Astrocyte (in vitro differentiated cells and primary cell): ENCODE results near the gene DNM1. TPM values are rescaled to one million over a fixed set of nuclear protein-coding genes. Genes with fewer than 3 reads are reported as not detected.

Experiments used
- DNase-seq: peaks from one replicate; pipeline ENCODE4 v3.0.0-alpha.2; 2010; ENCODE audit warnings: low read depth
- FAIRE-seq: peaks from 2 replicates; lab custom pipeline; 2011; peaks lifted over from hg19 to GRCh38; lab: Jason Lieb, UNC
- H2AFZ ChIP-seq: 2 replicates; pipeline ENCODE4 v1.6.0; 2012; ENCODE audit warnings: low read depth, low read length, inconsistent platforms
- H3K27ac ChIP-seq: 2 replicates; pipeline ENCODE4 v1.5.1; 2011; ENCODE audit warnings: low read depth, low read length, inconsistent platforms
- H3K27me3 ChIP-seq: 2 replicates; pipeline ENCODE4 v1.6.0; 2011; ENCODE audit warnings: low read length, inconsistent platforms; ENCODE audit not compliant: insufficient read depth
- H3K36me3 ChIP-seq: 2 replicates; pipeline ENCODE4 v1.5.1; 2011; ENCODE audit warnings: low read length, inconsistent platforms; ENCODE audit not compliant: insufficient read depth
- H3K4me1 ChIP-seq: 2 replicates; pipeline ENCODE4 v1.5.1; 2011; ENCODE audit warnings: low read length, inconsistent platforms; ENCODE audit not compliant: insufficient read depth
- H3K4me2 ChIP-seq: 2 replicates; pipeline ENCODE4 v1.6.0; 2012; ENCODE audit warnings: low read length, inconsistent platforms
- H3K4me3 ChIP-seq: 2 replicates; pipeline ENCODE4 v1.5.1; 2011; ENCODE audit warnings: low read depth, mild to moderate bottlenecking, low read length, inconsistent platforms; ENCODE audit not compliant: insufficient read depth
- H3K79me2 ChIP-seq: 2 replicates; pipeline ENCODE4 v1.6.0; 2012; ENCODE audit warnings: mild to moderate bottlenecking, low read length, inconsistent platforms; ENCODE audit not compliant: insufficient read depth
- H3K9ac ChIP-seq: 2 replicates; pipeline ENCODE4 v1.6.0; 2012; ENCODE audit warnings: mild to moderate bottlenecking, low read length, inconsistent platforms
- H3K9me3 ChIP-seq: 2 replicates; pipeline ENCODE4 v1.5.1; 2012; ENCODE audit warnings: low read depth, mild to moderate bottlenecking, low read length, inconsistent platforms; ENCODE audit not compliant: insufficient read depth
- H4K20me1 ChIP-seq: 2 replicates; pipeline ENCODE4 v1.6.0; 2012; ENCODE audit warnings: low read length, inconsistent platforms; ENCODE audit not compliant: insufficient read depth
- H3K27ac Mint-ChIP-seq: one replicate; pipeline ENCODE4 v1.8.0; 2021; ENCODE audit warnings: mild to moderate bottlenecking, mixed read lengths; ENCODE audit not compliant: unreplicated experiment
- H3K27me3 Mint-ChIP-seq: one replicate; pipeline ENCODE4 v1.8.0; 2021; ENCODE audit warnings: low read depth, mixed read lengths; ENCODE audit not compliant: unreplicated experiment
- H3K36me3 Mint-ChIP-seq: one replicate; pipeline ENCODE4 v1.8.0; 2021; ENCODE audit warnings: low read depth, mixed read lengths; ENCODE audit not compliant: unreplicated experiment
- H3K4me1 Mint-ChIP-seq: one replicate; pipeline ENCODE4 v1.8.0; 2021; ENCODE audit warnings: low read depth, mixed read lengths; ENCODE audit not compliant: unreplicated experiment
- H3K4me3 Mint-ChIP-seq: one replicate; pipeline ENCODE4 v1.8.0; 2021; ENCODE audit warnings: mild to moderate bottlenecking, moderate library complexity, mixed read lengths; ENCODE audit not compliant: unreplicated experiment
- H3K9me3 Mint-ChIP-seq: one replicate; pipeline ENCODE4 v1.8.0; 2021; ENCODE audit warnings: mild to moderate bottlenecking, mixed read lengths; ENCODE audit not compliant: unreplicated experiment
- CTCF ChIP-seq: IDR thresholded peaks from 2 replicates; pipeline ENCODE4 v1.5.1; 2011; ENCODE audit warnings: low read depth, mild to moderate bottlenecking, inconsistent platforms, low read length, moderate library complexity; ENCODE audit not compliant: insufficient read depth
- EZH2 ChIP-seq: IDR thresholded peaks from 2 replicates; pipeline ENCODE4 v1.6.1; 2012; ENCODE audit warnings: mild to moderate bottlenecking, low read length, inconsistent platforms; ENCODE audit not compliant: insufficient read depth
- total RNA-seq: library from RNA; stranded (reverse); gene quantifications from 2 replicates; pipeline ENCODE4 v1.2.1, GENCODE V29; 2021

DNM1 gene
- total RNA-seq, 1 donor from 2014 or later, result 29.7 TPM

- Mint-ChIP-seq H3K36me3 (no peaks in the 10 kb centered on the region), H3K4me1 (peaks cover 14% of the 10 kb centered on the region), H3K9me3 (no peaks in the 10 kb centered on the region), H3K27ac (no peak overlapping the region), H3K4me3 (no peak overlapping the region), H3K27me3 (peaks cover 3% of the 10 kb centered on the region)
- Histone ChIP-seq H3K9me3 (no peaks in the 10 kb centered on the region), H3K36me3 (no peaks in the 10 kb centered on the region), H3K9ac (no peak overlapping the region), H2AFZ (no peak overlapping the region), H3K27ac (no peak overlapping the region), H3K4me2 (no peak overlapping the region), H3K27me3 (no peaks in the 10 kb centered on the region), H3K4me3 (no peak overlapping the region), H3K4me1 (peaks cover 9% of the 10 kb centered on the region), H4K20me1 (peaks cover 12% of the 10 kb centered on the region), H3K79me2 (peaks cover 8% of the 10 kb centered on the region)
- no peak for FAIRE-seq
- TF ChIP-seq CTCF (no peak), EZH2 (no peak)
- DNase-seq, result no peak
Measured at GRCh38 chr9:128208946-128209669, 5.9 kb downstream of the DNM1 start.

DNA sequence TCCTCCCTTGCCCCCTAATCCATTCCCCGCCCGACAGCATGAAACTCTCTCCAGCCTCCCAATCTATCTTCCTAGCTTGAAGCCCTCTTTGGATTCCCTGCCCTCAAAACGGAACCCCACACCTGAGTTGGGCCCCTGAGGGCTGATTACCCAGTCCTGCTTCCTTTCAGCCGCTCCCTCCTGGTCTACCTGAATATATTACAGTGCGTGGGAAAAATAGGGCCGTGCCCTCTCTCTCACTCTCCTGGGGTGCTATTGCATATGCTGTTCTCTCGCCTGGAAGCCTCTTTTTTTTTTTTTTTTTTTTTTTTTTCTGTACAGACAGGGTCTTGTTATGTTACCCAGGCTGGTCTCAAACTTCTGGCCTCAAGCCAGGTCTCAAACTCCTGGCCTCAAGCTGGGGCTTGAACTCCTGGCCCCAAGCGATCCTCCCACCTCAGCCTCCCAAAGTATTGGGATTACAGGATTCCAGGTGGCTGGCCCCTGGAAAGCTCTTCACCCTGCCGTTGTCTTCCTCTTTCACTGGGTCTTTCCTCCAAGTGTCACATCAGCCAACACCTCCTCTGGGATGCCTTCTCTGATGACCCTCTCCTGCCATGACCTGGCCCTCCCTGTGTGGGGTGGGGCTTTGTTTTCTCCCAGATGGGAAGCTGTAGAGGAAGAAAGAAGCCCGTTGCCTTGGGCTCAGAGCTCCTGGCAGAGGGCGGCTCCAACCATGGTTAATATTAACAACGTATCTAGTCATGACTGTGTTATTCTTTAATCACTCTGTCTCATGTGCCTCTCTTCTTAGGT is 8.2 kb downstream of the DNM1 start:
- Mint-ChIP-seq H3K9me3 (no peaks in the 10 kb centered on the region), H3K27me3 (peaks cover 3% of the 10 kb centered on the region), H3K27ac (no peak overlapping the region), H3K36me3 (no peaks in the 10 kb centered on the region), H3K4me1 (peaks cover 17% of the 10 kb centered on the region), H3K4me3 (peak overlapping the region; percentile 45)
- no peak overlapping the region for H2AFZ ChIP-seq
- FAIRE-seq, result no peak
- no peak overlapping the region for H3K4me3 ChIP-seq
- H3K79me2 ChIP-seq, result peaks cover 4% of the 10 kb centered on the region
- H3K36me3 ChIP-seq, result no peaks in the 10 kb centered on the region
- H4K20me1 ChIP-seq, result peaks cover 12% of the 10 kb centered on the region
- TF ChIP-seq CTCF (no peak), EZH2 (no peak)
- H3K27ac ChIP-seq, result no peak overlapping the region
- H3K4me1 ChIP-seq, result peaks cover 20% of the 10 kb centered on the region
- no peaks in the 10 kb centered on the region for H3K9me3 ChIP-seq
- no peak overlapping the region for H3K9ac ChIP-seq
- H3K4me2 ChIP-seq, result no peak overlapping the region
- DNase-seq, result no peak
- H3K27me3 ChIP-seq, result no peaks in the 10 kb centered on the region

DNA sequence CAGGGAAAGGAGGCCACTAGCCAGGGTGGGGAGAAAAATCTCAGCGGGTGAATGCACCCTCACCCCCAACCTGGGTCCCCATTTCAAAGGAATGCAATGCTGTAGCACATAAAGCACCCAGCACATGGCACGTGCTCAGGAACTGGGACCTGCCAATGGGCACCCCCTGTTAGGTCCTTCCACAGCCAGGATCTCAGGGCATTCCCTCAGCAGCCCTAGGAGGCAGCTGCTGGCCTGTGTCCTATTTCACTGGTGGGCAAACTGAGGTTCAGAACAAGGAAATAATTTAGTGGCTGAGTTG is 8.8 kb downstream of the DNM1 start:
- DNase-seq, result no peak
- Histone ChIP-seq H3K27me3 (no peaks in the 10 kb centered on the region), H3K36me3 (no peaks in the 10 kb centered on the region), H3K4me2 (no peak overlapping the region), H3K79me2 (peaks cover 4% of the 10 kb centered on the region), H2AFZ (no peak overlapping the region), H3K4me1 (peaks cover 25% of the 10 kb centered on the region), H4K20me1 (peaks cover 11% of the 10 kb centered on the region), H3K4me3 (no peak overlapping the region), H3K9me3 (no peaks in the 10 kb centered on the region), H3K9ac (no peak overlapping the region), H3K27ac (no peak overlapping the region)
- no peak for FAIRE-seq
- no peak overlapping the region for H3K4me3 Mint-ChIP-seq
- peaks cover 3% of the 10 kb centered on the region for H3K27me3 Mint-ChIP-seq
- H3K27ac Mint-ChIP-seq, result no peak overlapping the region
- H3K9me3 Mint-ChIP-seq, result no peaks in the 10 kb centered on the region
- TF ChIP-seq EZH2 (no peak), CTCF (no peak)
- peaks cover 19% of the 10 kb centered on the region for H3K4me1 Mint-ChIP-seq
- H3K36me3 Mint-ChIP-seq, result no peaks in the 10 kb centered on the region
